Measurements from ENCODE around the gene SELENOV.

The SELENOV gene

DNA sequence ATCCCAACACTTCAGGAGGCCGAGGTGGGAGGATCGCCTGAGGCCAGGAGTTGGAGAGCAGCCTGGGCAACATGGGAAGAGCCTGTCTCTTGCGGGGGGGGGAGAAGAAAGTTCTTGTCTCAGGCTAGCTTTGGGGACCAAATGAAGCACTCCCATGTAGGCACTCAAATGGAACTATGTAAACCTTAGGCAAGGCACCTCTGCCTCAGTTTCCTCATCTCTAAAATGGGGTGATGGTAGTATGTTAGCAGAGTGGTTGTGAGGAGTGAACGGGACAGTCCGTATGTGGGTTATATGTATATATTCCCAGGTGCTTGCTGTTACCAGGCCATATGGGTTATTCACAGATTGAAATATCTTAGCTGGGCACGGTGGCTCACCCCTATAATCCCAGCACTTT, 22.7 kb upstream of the SELENOV start:
- no peak for DNase-seq (ENCODE audit: low spot score)
- POLR2A ChIA-PET (ENCODE audit: low non-redundant PET) = no interaction called here
- no peak overlapping the region for H3K27ac ChIP-seq
- TF ChIP-seq, protein P1, sequence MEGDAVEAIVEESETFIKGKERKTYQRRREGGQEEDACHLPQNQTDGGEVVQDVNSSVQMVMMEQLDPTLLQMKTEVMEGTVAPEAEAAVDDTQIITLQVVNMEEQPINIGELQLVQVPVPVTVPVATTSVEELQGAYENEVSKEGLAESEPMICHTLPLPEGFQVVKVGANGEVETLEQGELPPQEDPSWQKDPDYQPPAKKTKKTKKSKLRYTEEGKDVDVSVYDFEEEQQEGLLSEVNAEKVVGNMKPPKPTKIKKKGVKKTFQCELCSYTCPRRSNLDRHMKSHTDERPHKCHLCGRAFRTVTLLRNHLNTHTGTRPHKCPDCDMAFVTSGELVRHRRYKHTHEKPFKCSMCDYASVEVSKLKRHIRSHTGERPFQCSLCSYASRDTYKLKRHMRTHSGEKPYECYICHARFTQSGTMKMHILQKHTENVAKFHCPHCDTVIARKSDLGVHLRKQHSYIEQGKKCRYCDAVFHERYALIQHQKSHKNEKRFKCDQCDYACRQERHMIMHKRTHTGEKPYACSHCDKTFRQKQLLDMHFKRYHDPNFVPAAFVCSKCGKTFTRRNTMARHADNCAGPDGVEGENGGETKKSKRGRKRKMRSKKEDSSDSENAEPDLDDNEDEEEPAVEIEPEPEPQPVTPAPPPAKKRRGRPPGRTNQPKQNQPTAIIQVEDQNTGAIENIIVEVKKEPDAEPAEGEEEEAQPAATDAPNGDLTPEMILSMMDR (conservative IDR thresholded peaks at IDR 0.05; ENCODE audit: low read depth) = no peak
- CTCF ChIA-PET = interaction anchor here (0.6 to 1.1 kb wide), 2 partner anchors 40 to 967 kb away, joined by 5 to 7 read pairs; partner anchors contain the start of gene EID2B

DNA sequence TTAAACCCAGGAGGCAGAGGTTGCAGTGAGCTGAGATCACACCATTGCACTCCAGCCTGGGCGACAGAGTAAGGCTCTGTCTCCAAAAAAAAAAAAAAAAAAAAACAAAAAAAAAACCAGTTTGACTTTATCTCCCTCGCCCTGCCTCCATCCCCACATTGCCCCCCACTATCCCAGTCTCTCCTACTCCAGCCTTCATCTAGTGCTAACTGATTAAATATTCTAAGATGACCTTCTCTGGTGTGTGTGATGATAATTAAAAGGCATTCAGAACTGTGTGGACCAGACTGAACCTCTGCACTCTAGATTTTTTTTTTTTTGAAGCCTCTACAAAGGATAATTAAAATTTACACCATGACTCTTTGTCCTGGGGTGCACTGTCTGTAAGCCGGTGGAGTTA, 22.2 kb upstream of the SELENOV start:
- DNase-seq (ENCODE audit: low spot score) = no peak
- H3K27ac ChIP-seq = peak overlapping the region; percentile 54
- ChIA-PET CTCF (no interaction called here), POLR2A (ENCODE audit: low non-redundant PET) (interaction anchor here (0.5 kb wide), 1 partner anchor 50 kb away, joined by 3 read pairs; no protein-coding TSS in a partner anchor)
- TF ChIP-seq, protein P1 (conservative IDR thresholded peaks at IDR 0.05; ENCODE audit: low read depth) = no peak

DNA sequence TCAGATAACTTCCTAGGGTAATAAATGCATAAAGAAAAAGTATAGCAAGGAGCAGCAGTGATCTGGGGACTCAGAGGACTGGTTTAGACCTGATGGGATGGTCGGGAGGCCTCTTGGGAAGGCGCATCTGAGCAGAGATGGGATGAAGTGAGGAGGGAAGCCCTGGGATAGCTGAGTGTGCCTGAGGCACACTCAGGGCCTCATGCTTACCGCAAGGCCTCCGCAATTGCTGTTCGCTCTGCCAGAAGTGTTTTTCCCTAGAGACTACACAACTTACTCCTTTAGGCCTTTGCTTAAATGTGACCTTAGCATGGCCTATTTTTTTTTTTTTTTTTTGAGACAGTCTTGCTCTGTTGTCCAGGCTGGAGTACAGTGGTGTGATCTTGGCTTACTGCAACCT, 20.3 kb upstream of the SELENOV start:
- ChIA-PET CTCF (interaction anchor here (0.6 kb wide), 1 partner anchor 138 kb away, joined by 3 read pairs; no protein-coding TSS in a partner anchor), POLR2A (ENCODE audit: low non-redundant PET) (interaction anchor here (0.5 to 0.7 kb wide), 2 partner anchors 9 to 78 kb away, joined by 4 read pairs; no protein-coding TSS in a partner anchor)
- DNase-seq (ENCODE audit: low spot score) = no peak
- TF ChIP-seq, protein P1 (conservative IDR thresholded peaks at IDR 0.05; ENCODE audit: low read depth) = no peak
- peak overlapping the region; percentile 5; the same call in 1 of the 2 replicates for H3K27ac ChIP-seq

DNA sequence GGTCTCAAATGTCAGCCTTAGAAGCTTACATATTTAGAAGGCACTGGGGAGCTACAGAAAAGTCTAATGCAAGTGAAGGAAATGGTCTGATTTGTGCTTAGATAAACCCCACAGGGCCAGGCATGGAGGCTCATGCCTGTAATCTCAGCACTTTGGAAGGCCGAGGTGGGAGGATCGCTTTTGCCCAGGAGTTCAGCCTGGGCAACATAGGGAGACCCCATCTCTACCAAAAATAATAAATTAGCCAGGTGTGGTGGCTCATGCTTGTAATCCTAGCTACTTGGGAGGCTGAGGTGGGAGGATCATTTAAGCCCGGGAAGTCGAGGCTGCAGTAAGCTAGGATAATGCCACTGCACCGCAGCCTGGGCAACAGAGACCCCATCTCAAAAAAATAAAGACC, 18.9 kb upstream of the SELENOV start:
- CTCF ChIA-PET = interaction anchor here (0.5 to 0.6 kb wide), 2 partner anchors 162 to 638 kb away, joined by 3 read pairs; no protein-coding TSS in a partner anchor
- POLR2A ChIA-PET (ENCODE audit: low non-redundant PET) = no interaction called here
- DNase-seq (ENCODE audit: low spot score) = no peak
- no peak overlapping the region for H3K27ac ChIP-seq
- TF ChIP-seq, protein P1 (conservative IDR thresholded peaks at IDR 0.05; ENCODE audit: low read depth) = no peak

DNA sequence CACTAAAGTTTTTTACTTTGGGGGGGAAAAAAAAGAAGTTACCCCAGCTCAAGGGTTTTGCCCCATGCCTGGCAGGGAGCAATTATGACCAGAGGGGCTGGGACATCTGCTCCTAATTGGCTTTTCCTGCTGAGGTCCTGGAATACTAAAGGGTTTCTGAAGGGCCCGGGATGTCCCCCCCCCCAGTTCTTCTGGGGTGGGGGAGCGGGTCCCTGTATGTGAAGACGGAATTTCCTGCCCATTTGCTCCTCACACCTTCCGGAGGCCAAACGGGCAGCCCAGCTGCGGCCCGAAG, 17.3 kb upstream of the SELENOV start:
- H3K27ac ChIP-seq = no peak overlapping the region
- no peak for DNase-seq (ENCODE audit: low spot score)
- ChIA-PET CTCF (interaction anchor here (0.6 to 2.2 kb wide), 4 partner anchors 17 to 42 kb away, joined by 3 to 11 read pairs (median 5); partner anchors contain the start of genes EID2 and SELENOV), POLR2A (ENCODE audit: low non-redundant PET) (interaction anchor here (0.7 kb wide), 1 partner anchor 62 kb away, joined by 3 read pairs; the partner anchor contains the start of gene RPS16)
- TF ChIP-seq, protein P1 (conservative IDR thresholded peaks at IDR 0.05; ENCODE audit: low read depth) = no peak

DNA sequence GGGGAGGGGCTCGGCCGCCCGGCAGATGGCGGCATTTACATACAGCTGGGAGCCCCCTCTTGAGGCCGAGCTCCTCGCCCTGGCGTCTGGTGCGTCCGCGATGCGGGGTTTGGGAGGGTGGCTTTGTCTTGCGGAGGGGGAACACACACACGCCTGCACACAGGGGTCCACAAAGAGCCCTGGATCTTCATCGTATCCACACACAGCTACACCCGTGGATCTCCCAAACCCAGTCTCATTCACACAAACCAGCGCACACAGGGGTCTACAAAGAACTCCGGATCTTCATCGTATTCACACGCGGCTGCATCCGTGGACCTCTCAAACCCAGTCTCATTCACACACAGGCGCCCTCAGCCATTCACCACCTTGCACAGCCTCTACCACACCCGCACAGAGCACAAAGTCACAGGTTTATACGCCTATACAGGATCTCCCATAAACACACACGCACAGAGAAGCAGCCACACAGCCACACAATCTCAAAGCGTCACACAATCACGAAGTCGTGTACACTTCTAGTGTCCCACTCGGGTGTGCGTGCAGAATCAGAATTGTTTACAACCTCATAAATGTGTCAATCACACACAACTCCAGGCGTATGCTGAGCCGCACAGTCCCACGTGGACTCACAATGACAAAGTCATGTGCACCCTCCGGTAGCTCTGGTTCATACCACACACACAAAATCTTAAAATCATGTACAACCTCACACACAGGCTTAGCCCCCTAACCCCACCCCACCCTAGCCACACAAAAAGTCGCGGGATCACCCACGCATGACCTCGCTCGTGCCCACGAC, 16.7 kb upstream of the SELENOV start:
- POLR2A ChIA-PET (ENCODE audit: low non-redundant PET) = interaction anchor here (0.7 kb wide), 1 partner anchor 62 kb away, joined by 3 read pairs; the partner anchor contains the start of gene RPS16
- H3K27ac ChIP-seq = no peak overlapping the region
- CTCF ChIA-PET = interaction anchor here (0.6 to 2.2 kb wide), 8 partner anchors 17 to 560 kb away, joined by 3 to 11 read pairs (median 5); partner anchors contain the start of genes EID2, EID2B and SELENOV
- no peak for DNase-seq (ENCODE audit: low spot score)
- TF ChIP-seq, protein P1 (conservative IDR thresholded peaks at IDR 0.05; ENCODE audit: low read depth) = peak; percentile 36; the same call in 1 of the 2 replicates

Data from RWPE1 (cell line).